ENCODE data around the gene LIPJ. TPM values are rescaled to one million over a fixed set of nuclear protein-coding genes. Genes with fewer than 3 reads are reported as not detected.

Gene LIPJ
- total RNA-seq, 2 experiments from 2014 or later, result 0.06 TPM; not detected in 1

- H2AFZ ChIP-seq (ENCODE audit: low read length), result no peak overlapping the region
- H3K9me3 ChIP-seq (ENCODE audit: low read length), result no peaks in the 10 kb centered on the region
- H3K4me2 ChIP-seq (ENCODE audit: low read length), result no peak overlapping the region; the same call in 1 of the 2 replicates
- no peaks in the 10 kb centered on the region for H3K9me2 ChIP-seq (ENCODE audit: insufficient read depth, low read length)
- H3K36me3 ChIP-seq (ENCODE audit: insufficient read depth, low read length), result no peaks in the 10 kb centered on the region
- TF ChIP-seq EZH2phosphoT487 (IDR thresholded peaks at IDR 0.05; ENCODE audit: borderline replicate concordance, low read depth, low read length) (no peak), CTCF (conservative IDR thresholded peaks at IDR 0.05; ENCODE audit: low read length) (no peak)
- ChIA-PET POLR2A (no interaction called here), CTCF (ENCODE audit: unreplicated experiment) (no interaction called here)
- H4K20me1 ChIP-seq (ENCODE audit: insufficient read depth, low read length), result no peaks in the 10 kb centered on the region
- BruUV-seq (replicated peaks), result no TSS peak
- H3K4me3 ChIP-seq (ENCODE audit: low read depth, low read length, poor library complexity, severe bottlenecking), result no peak overlapping the region
- intact Hi-C loops (cut with micrococcal nuclease; ENCODE audit: unreplicated experiment), result no loop called here
- H3K4me1 ChIP-seq (ENCODE audit: insufficient read depth, low read length, poor library complexity, severe bottlenecking), result no peaks in the 10 kb centered on the region
- DNase-seq (ENCODE audit: low spot score), result no peak
- no peaks in the 10 kb centered on the region for H3K79me2 ChIP-seq (ENCODE audit: insufficient read depth, low read depth, low read length)
- H3K27ac ChIP-seq (ENCODE audit: low read depth, low read length, poor library complexity, severe bottlenecking), result no peak overlapping the region
These were observed 21.6 kb downstream of the LIPJ start for GRCh38 chr10:88608052-88608732.

GRCh38 chr10:88608780-88609179 lies 22.2 kb downstream of the LIPJ start:
- no peak overlapping the region for H3K4me2 ChIP-seq (ENCODE audit: low read length)
- no peaks in the 10 kb centered on the region for H3K4me1 ChIP-seq (ENCODE audit: insufficient read depth, low read length, poor library complexity, severe bottlenecking)
- no TSS peak for BruUV-seq (replicated peaks)
- no peaks in the 10 kb centered on the region for H3K9me3 ChIP-seq (ENCODE audit: low read length)
- no peaks in the 10 kb centered on the region for H3K9me2 ChIP-seq (ENCODE audit: insufficient read depth, low read length)
- no peak overlapping the region for H2AFZ ChIP-seq (ENCODE audit: low read length)
- no peak for DNase-seq (ENCODE audit: low spot score)
- ChIA-PET POLR2A (no interaction called here), CTCF (ENCODE audit: unreplicated experiment) (no interaction called here)
- TF ChIP-seq CTCF (conservative IDR thresholded peaks at IDR 0.05; ENCODE audit: low read length), result no peak
- no peak for TF ChIP-seq EZH2phosphoT487 (IDR thresholded peaks at IDR 0.05; ENCODE audit: borderline replicate concordance, low read depth, low read length)
- H3K27ac ChIP-seq (ENCODE audit: low read depth, low read length, poor library complexity, severe bottlenecking), result no peak overlapping the region
- H3K36me3 ChIP-seq (ENCODE audit: insufficient read depth, low read length), result no peaks in the 10 kb centered on the region
- H4K20me1 ChIP-seq (ENCODE audit: insufficient read depth, low read length), result no peaks in the 10 kb centered on the region
- no peaks in the 10 kb centered on the region for H3K79me2 ChIP-seq (ENCODE audit: insufficient read depth, low read depth, low read length)
- no peak overlapping the region for H3K4me3 ChIP-seq (ENCODE audit: low read depth, low read length, poor library complexity, severe bottlenecking)
- intact Hi-C loops (cut with micrococcal nuclease; ENCODE audit: unreplicated experiment), result no loop called here

- BruUV-seq (replicated peaks), result no TSS peak
- Histone ChIP-seq H4K20me1 (ENCODE audit: insufficient read depth, low read length) (no peaks in the 10 kb centered on the region), H3K36me3 (ENCODE audit: insufficient read depth, low read length) (no peaks in the 10 kb centered on the region), H2AFZ (ENCODE audit: low read length) (no peak overlapping the region), H3K4me3 (ENCODE audit: low read depth, low read length, poor library complexity, severe bottlenecking) (no peak overlapping the region), H3K4me1 (ENCODE audit: insufficient read depth, low read length, poor library complexity, severe bottlenecking) (no peaks in the 10 kb centered on the region), H3K79me2 (ENCODE audit: insufficient read depth, low read depth, low read length) (no peaks in the 10 kb centered on the region), H3K27ac (ENCODE audit: low read depth, low read length, poor library complexity, severe bottlenecking) (no peak overlapping the region), H3K9me2 (ENCODE audit: insufficient read depth, low read length) (no peaks in the 10 kb centered on the region), H3K4me2 (ENCODE audit: low read length) (no peak overlapping the region), H3K9me3 (ENCODE audit: low read length) (no peaks in the 10 kb centered on the region)
- intact Hi-C loops (cut with micrococcal nuclease; ENCODE audit: unreplicated experiment), result no loop called here
- POLR2A ChIA-PET, result interaction anchor here (0.7 to 1.3 kb wide), 4 partner anchors 21 to 137 kb away, joined by 3 to 6 read pairs (median 3); no protein-coding TSS in a partner anchor
- TF ChIP-seq EZH2phosphoT487 (IDR thresholded peaks at IDR 0.05; ENCODE audit: borderline replicate concordance, low read depth, low read length), result no peak
- TF ChIP-seq CTCF (conservative IDR thresholded peaks at IDR 0.05; ENCODE audit: low read length), result no peak
- CTCF ChIA-PET (ENCODE audit: unreplicated experiment), result no interaction called here
- DNase-seq (ENCODE audit: low spot score), result no peak
These were observed 29.9 kb downstream of the LIPJ start for GRCh38 chr10:88616250-88616977.

All from OCI-LY7 (cell line).